ENCODE measurements around the gene TOB1. TPM values are rescaled to one million over a fixed set of nuclear protein-coding genes. Genes with fewer than 3 reads are reported as not detected.
"Not testable (repeated sequence)": the region's sequence is repeated elsewhere in the genome, so short reads cannot be mapped to it uniquely, and the experiment has no call there.

The TOB1 gene
- total RNA-seq, 2 donors from 2014 or later: 29.0 to 31.0 TPM

GRCh38 chr17:50877838-50878237 lies 11.7 kb upstream of the TOB1 start:
- Histone ChIP-seq H3K4me3 (no peak overlapping the region), H3K27me3 (no peaks in the 10 kb centered on the region), H3K36me3 (no peaks in the 10 kb centered on the region), H3K4me1 (peaks cover 0 to 4% of the 10 kb centered on the region in 2 donors), H3K27ac (no peak overlapping the region), H3K9me3 (peaks cover 0 to 5% of the 10 kb centered on the region in 2 donors)
- no peak for DNase-seq (ENCODE audit: low spot score)
- no peak for TF ChIP-seq CTCF (IDR thresholded peaks at IDR 0.05)

GRCh38 chr17:50877042-50877441 lies 10.9 kb upstream of the TOB1 start:
- H3K27ac ChIP-seq; H3K36me3 ChIP-seq; H3K9me3 ChIP-seq; H3K27me3 ChIP-seq; H3K4me3 ChIP-seq; DNase-seq (ENCODE audit: low spot score): not testable (repeated sequence)
- peaks cover 0 to 11% of the 10 kb centered on the region in 2 donors for H3K4me1 ChIP-seq

- DNase-seq (ENCODE audit: low spot score): no peak
- Histone ChIP-seq H3K9me3 (peaks cover 0 to 3% of the 10 kb centered on the region in 2 donors), H3K36me3 (no peaks in the 10 kb centered on the region), H3K4me3 (no peak overlapping the region), H3K4me1 (peaks cover 0 to 18% of the 10 kb centered on the region in 2 donors), H3K27ac (no peak overlapping the region), H3K27me3 (no peaks in the 10 kb centered on the region)
- TF ChIP-seq CTCF (IDR thresholded peaks at IDR 0.05): no peak
Measured at GRCh38 chr17:50875074-50875473, 8.9 kb upstream of the TOB1 start.

DNA sequence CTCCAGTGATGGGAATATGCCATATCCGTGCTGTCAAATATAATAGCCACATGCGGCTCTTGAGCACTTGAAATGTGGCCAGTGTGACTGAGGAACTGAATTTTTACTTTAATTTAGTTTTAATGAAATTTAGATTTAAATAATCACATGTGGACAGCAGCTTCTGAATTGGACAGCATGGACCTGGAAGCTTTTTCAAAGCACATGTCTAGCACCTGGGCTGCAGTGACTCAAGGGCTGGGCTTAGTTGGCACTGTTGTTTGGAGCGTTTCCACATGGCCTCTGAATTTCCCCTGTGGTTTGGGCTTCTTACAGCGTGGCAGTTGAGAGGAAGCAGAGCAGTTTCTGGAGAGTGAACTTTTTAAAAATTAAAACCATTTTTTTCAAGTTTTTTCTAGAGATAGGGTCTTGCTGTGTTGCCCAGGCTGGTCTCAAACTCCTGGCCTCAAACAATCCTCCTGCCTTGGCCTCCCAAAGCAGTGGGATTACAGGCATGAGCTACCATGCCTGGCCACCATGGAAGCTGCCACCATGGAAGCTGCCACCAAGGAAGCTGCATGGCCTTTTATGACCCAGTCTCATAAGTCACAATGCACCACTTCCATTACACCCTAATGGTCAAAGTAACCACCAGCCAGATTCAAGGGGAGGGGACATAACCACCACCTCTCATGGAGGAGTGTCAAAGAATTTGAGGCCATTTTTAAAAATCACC lies 6.7 kb upstream of the TOB1 start:
- Histone ChIP-seq H3K36me3 (no peaks in the 10 kb centered on the region), H3K4me3 (no peak overlapping the region), H3K9me3 (no peaks in the 10 kb centered on the region), H3K4me1 (peaks cover 0 to 32% of the 10 kb centered on the region in 2 donors), H3K27ac (peak overlapping the region; percentile 14 to 60), H3K27me3 (no peaks in the 10 kb centered on the region)
- DNase-seq (ENCODE audit: low spot score): no peak
- no peak for TF ChIP-seq CTCF (IDR thresholded peaks at IDR 0.05)

DNA sequence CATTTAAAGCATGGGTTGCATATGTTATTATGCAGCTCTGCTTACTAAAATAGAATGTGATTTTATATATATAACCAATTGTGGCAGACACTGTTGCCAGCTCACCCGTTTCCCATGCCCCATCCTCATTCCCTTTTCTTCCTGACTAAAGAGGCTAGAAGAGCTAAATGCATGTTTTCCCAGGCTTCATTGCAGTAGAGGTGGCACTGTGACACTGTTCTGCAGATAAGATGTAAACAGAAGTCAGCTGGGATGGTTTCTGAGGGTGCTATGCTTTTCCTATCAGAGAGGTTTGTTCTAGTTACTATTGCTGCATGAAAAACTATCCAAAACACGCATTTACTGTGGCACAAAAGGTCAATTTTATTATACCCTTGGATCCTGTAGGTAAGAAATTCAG lies 5.7 kb upstream of the TOB1 start:
- H3K36me3 ChIP-seq: no peaks in the 10 kb centered on the region
- TF ChIP-seq CTCF (IDR thresholded peaks at IDR 0.05): no peak
- H3K4me3 ChIP-seq: no peak overlapping the region
- H3K4me1 ChIP-seq: peaks cover 0 to 32% of the 10 kb centered on the region in 2 donors
- H3K27me3 ChIP-seq: no peaks in the 10 kb centered on the region
- DNase-seq (ENCODE audit: low spot score): no peak
- H3K27ac ChIP-seq: peak overlapping the region; percentile 14 to 60
- no peaks in the 10 kb centered on the region for H3K9me3 ChIP-seq

GRCh38 chr17:50871364-50871763 lies 5.2 kb upstream of the TOB1 start:
- Histone ChIP-seq H3K4me3 (no peak overlapping the region), H3K9me3 (no peaks in the 10 kb centered on the region), H3K27me3 (no peaks in the 10 kb centered on the region), H3K36me3 (no peaks in the 10 kb centered on the region), H3K27ac (peak overlapping the region; percentile 14 to 60), H3K4me1 (peaks cover 0 to 32% of the 10 kb centered on the region in 2 donors)
- TF ChIP-seq CTCF (IDR thresholded peaks at IDR 0.05): no peak
- DNase-seq (ENCODE audit: low spot score): no peak

All from right atrium auricular region (tissue), 2 donors.